Mesendoderm (in vitro differentiated cells): ENCODE data around the gene MOV10.
"Not testable (repeated sequence)": the region's sequence is repeated elsewhere in the genome, so short reads cannot be mapped to it uniquely, and the experiment has no call there.

Experiments used
- DNase-seq: peaks from one replicate; pipeline ENCODE4 v3.0.0; 2013
- H2AK5ac ChIP-seq: 2 replicates; pipeline ENCODE4 v1.6.1; 2013; ENCODE audit warnings: low read length, inconsistent platforms
- H2BK120ac ChIP-seq: 2 replicates; pipeline ENCODE4 v1.6.1; 2013; ENCODE audit warnings: low read depth, mild to moderate bottlenecking, low read length, moderate library complexity, mixed read lengths
- H2BK15ac ChIP-seq: replicated peaks from 2 replicates; pipeline ENCODE4 v1.6.1; 2013; ENCODE audit warnings: low read depth, mild to moderate bottlenecking, moderate library complexity
- H2BK5ac ChIP-seq: 2 replicates; pipeline ENCODE4 v1.6.1; 2013; ENCODE audit warnings: low read length, inconsistent platforms
- H3K18ac ChIP-seq: 2 replicates; pipeline ENCODE4 v1.6.1; 2013; ENCODE audit warnings: mild to moderate bottlenecking, low read length, mixed read lengths
- H3K23ac ChIP-seq: one replicate; pipeline ENCODE4 v1.6.1; 2013; ENCODE audit warnings: low read length
- H3K27ac ChIP-seq: 2 replicates; pipeline ENCODE4 v1.5.1; 2013; ENCODE audit warnings: low read depth, mild to moderate bottlenecking, inconsistent platforms, low read length, moderate library complexity
- H3K27me3 ChIP-seq: 2 replicates; pipeline ENCODE4 v1.6.1; 2013; ENCODE audit warnings: low read length, control low read depth, mild to moderate bottlenecking, inconsistent platforms; ENCODE audit not compliant: insufficient read depth, poor library complexity
- H3K36me3 ChIP-seq: 2 replicates; pipeline ENCODE4 v1.6.1; 2013; ENCODE audit warnings: low read length, inconsistent platforms; ENCODE audit not compliant: control insufficient read depth, insufficient read depth
- H3K4ac ChIP-seq: one replicate; pipeline ENCODE4 v1.6.1; 2013; ENCODE audit warnings: low read depth, mild to moderate bottlenecking, low read length, moderate library complexity
- H3K4me1 ChIP-seq: 2 replicates; pipeline ENCODE4 v1.6.1; 2013; ENCODE audit warnings: low read depth, low read length, inconsistent platforms; ENCODE audit not compliant: control insufficient read depth
- H3K4me2 ChIP-seq: 2 replicates; pipeline ENCODE4 v1.6.1; 2013; ENCODE audit warnings: low read length
- H3K4me3 ChIP-seq: 2 replicates; pipeline ENCODE4 v1.5.1; 2013; ENCODE audit warnings: mild to moderate bottlenecking, low read length
- H3K56ac ChIP-seq: one replicate; pipeline ENCODE4 v1.6.1; 2013; ENCODE audit warnings: low read length
- H3K79me1 ChIP-seq: 2 replicates; pipeline ENCODE4 v1.6.1; 2013; ENCODE audit warnings: low read length, inconsistent platforms
- H3K79me2 ChIP-seq: 2 replicates; pipeline ENCODE4 v1.6.1; 2013; ENCODE audit warnings: mild to moderate bottlenecking, low read length; ENCODE audit not compliant: control insufficient read depth, insufficient read depth
- H3K9ac ChIP-seq: 2 replicates; pipeline ENCODE4 v1.6.1; 2013; ENCODE audit warnings: low read length, inconsistent platforms
- H4K5ac ChIP-seq: one replicate; pipeline ENCODE4 v1.6.1; 2013; ENCODE audit warnings: low read length
- H4K8ac ChIP-seq: one replicate; pipeline ENCODE4 v1.6.1; 2013; ENCODE audit warnings: low read depth, mild to moderate bottlenecking, control low read depth, low read length, moderate library complexity
- WGBS: extraction: QIAGEN DNeasy Blood & Tissue Kit; methylation state at CpG from one replicate; pipeline ENCODE4 v1.1.7; 2013; ENCODE audit warnings: low lambda C conversion rate, missing lambda C conversion rate; ENCODE audit not compliant: insufficient coverage; ENCODE audit errors: extremely low coverage; 5-methylcytosine and 5-hydroxymethylcytosine counted together

MOV10 gene

DNA sequence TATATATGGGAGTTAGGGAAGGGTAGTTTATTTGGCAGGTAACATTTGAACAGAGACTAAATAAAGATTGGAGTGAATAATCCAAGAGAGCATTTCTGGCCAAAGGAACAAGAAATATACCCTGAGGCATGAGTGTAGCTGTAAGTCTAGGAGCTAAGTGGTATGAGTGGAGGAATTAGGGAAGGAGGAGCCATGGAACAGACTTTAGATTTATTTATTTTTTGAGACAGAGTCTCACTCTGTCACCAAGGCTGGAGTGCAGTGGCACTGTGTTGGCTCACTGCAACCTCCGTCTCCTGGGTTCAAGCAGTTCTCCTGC lies 36.4 kb upstream of the MOV10 start:
- Histone ChIP-seq H3K27ac (no peak overlapping the region), H3K4me2 (no peak overlapping the region), H3K9ac (no peak overlapping the region), H3K23ac (no peak overlapping the region), H2AK5ac (no peak overlapping the region), H3K56ac (no peak overlapping the region), H2BK120ac (no peak overlapping the region), H4K5ac (no peak overlapping the region), H4K8ac (no peak overlapping the region), H3K79me2 (peaks cover 37% of the 10 kb centered on the region), H3K36me3 (no peaks in the 10 kb centered on the region), H3K4me3 (no peak overlapping the region), H3K4me1 (peaks cover 4% of the 10 kb centered on the region), H3K18ac (no peak overlapping the region), H3K27me3 (no peaks in the 10 kb centered on the region), H3K79me1 (peaks cover 2% of the 10 kb centered on the region), H2BK5ac (no peak overlapping the region), H2BK15ac (no peak overlapping the region), H3K4ac (no peak overlapping the region)
- no peak for DNase-seq
- WGBS: no CpG with 5 or more reads among the region's 1 CpG

DNA sequence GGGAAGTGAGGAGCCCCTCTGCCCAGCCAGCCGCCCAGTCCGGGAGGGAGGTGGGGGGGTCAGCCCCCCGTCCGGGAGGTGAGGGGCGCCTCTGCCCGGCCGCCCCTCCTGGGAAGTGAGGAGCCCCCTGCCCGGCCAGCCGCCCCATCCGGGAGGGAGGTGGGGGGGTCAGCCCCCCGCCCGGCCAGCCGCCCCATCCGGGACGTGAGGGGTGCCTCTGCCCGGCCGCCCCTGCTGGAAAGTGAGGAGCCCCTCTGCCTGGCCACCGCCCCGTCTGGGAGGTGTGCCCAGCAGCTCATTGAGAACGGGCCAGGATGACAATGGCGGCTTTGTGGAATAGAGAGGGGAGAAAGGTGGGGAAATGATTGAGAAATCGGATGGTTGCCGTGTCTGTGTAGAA lies 34.0 kb upstream of the MOV10 start:
- not testable (repeated sequence) for H2BK120ac ChIP-seq, H2BK15ac ChIP-seq, H3K9ac ChIP-seq, H3K27ac ChIP-seq, H4K5ac ChIP-seq, H3K27me3 ChIP-seq, H3K4me3 ChIP-seq, H3K36me3 ChIP-seq, H3K4ac ChIP-seq, DNase-seq, H2AK5ac ChIP-seq, H3K18ac ChIP-seq, H3K56ac ChIP-seq, H2BK5ac ChIP-seq, H3K23ac ChIP-seq, H3K79me1 ChIP-seq, H3K4me2 ChIP-seq, H4K8ac ChIP-seq, H3K4me1 ChIP-seq
- H3K79me2 ChIP-seq: peaks cover 41% of the 10 kb centered on the region
- WGBS: no CpG with 5 or more reads among the region's 23 CpGs

DNA sequence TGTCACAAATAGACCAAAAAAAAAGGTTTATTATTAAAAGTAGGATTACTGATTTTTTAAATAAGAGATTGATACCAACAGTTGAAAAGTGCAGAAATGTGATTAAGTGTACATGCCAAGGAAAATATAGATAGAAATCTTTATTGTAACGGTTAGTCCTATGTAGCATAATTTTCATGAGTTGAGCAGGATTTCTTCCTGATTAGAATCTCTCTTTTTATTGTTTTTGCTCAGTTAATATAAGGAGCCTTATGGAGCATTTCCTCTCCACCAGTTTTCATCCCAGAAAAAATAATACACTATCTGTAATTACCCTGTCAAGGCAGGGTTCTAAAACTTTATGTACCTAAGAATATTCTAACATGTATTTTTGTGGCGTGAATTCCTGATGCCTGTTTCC lies 31.4 kb upstream of the MOV10 start:
- H3K36me3 ChIP-seq: no peaks in the 10 kb centered on the region
- no peak overlapping the region for H4K8ac ChIP-seq
- peaks cover 34% of the 10 kb centered on the region for H3K79me2 ChIP-seq
- no peak overlapping the region for H2BK120ac ChIP-seq
- no peak overlapping the region for H3K9ac ChIP-seq
- H2AK5ac ChIP-seq: no peak overlapping the region
- H3K27me3 ChIP-seq: no peaks in the 10 kb centered on the region
- H3K56ac ChIP-seq: no peak overlapping the region
- H3K18ac ChIP-seq: no peak overlapping the region
- no peak overlapping the region for H2BK15ac ChIP-seq
- H3K4me1 ChIP-seq: no peaks in the 10 kb centered on the region
- peaks cover 9% of the 10 kb centered on the region for H3K79me1 ChIP-seq
- H3K4me3 ChIP-seq: no peak overlapping the region
- no peak overlapping the region for H4K5ac ChIP-seq
- no peak for DNase-seq
- no peak overlapping the region for H3K4ac ChIP-seq
- H3K4me2 ChIP-seq: no peak overlapping the region
- no peak overlapping the region for H3K23ac ChIP-seq
- H2BK5ac ChIP-seq: no peak overlapping the region
- H3K27ac ChIP-seq: no peak overlapping the region
- no CpG with 5 or more reads among the region's 2 CpGs for WGBS

DNA sequence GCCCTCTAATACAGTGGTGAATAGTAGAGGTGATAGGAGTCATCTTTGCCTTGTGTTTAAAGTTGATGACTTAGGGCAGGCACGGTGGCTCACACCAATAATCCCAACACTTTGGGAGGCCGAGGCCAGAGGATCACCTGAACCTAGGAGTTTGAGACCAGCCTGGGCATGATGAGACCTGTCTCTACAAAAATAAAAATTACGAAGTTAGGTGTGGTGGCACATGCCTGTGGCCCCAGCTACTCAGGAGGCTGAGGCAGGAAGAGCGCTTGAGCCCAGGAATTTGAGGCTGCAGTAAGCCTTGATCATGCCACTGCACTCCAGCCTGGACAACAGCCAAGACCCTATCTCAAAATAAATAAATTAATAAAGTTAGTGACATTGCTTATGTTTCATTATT lies 28.2 kb upstream of the MOV10 start:
- H3K4me2 ChIP-seq: no peak overlapping the region
- H3K4me3 ChIP-seq: no peak overlapping the region
- H2BK15ac ChIP-seq: no peak overlapping the region
- H4K5ac ChIP-seq: no peak overlapping the region
- H3K56ac ChIP-seq: no peak overlapping the region
- no peak overlapping the region for H3K4ac ChIP-seq
- H3K36me3 ChIP-seq: no peaks in the 10 kb centered on the region
- H3K23ac ChIP-seq: no peak overlapping the region
- no peak overlapping the region for H3K18ac ChIP-seq
- H3K79me2 ChIP-seq: peaks cover 28% of the 10 kb centered on the region
- WGBS: no CpG with 5 or more reads among the region's 4 CpGs
- H4K8ac ChIP-seq: no peak overlapping the region
- H3K27ac ChIP-seq: no peak overlapping the region
- DNase-seq: no peak
- no peak overlapping the region for H2BK5ac ChIP-seq
- no peak overlapping the region for H2BK120ac ChIP-seq
- H3K9ac ChIP-seq: no peak overlapping the region
- H3K4me1 ChIP-seq: no peaks in the 10 kb centered on the region
- no peak overlapping the region for H2AK5ac ChIP-seq
- H3K79me1 ChIP-seq: peaks cover 9% of the 10 kb centered on the region
- H3K27me3 ChIP-seq: no peaks in the 10 kb centered on the region

DNA sequence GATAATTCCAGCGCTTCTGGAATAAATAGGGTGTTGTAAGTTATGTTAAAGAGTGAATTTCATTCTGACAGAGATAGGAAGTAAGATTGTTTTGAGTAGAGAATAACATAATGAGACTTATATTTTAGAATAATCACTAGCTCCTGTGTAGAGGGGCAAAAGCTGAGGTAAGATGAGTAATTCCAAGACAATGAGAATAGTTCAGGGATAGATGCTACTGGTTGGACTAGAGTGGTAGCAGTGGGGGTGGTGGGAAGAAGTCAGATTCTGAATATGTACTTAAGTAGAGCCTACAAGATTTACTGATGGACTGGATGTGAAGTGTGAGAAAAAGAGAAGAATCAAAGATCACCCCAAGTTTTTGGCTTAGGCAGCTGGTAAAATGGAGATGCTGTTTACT lies 23.3 kb upstream of the MOV10 start:
- peaks cover 2% of the 10 kb centered on the region for H3K79me2 ChIP-seq
- H3K79me1 ChIP-seq: peaks cover 3% of the 10 kb centered on the region
- WGBS: 100% methylated on average over 1 of the region's 1 CpG
- no peak overlapping the region for H3K4me3 ChIP-seq
- no peak overlapping the region for H3K9ac ChIP-seq
- H3K18ac ChIP-seq: no peak overlapping the region
- no peak overlapping the region for H3K4ac ChIP-seq
- H2BK5ac ChIP-seq: no peak overlapping the region
- no peak overlapping the region for H2BK15ac ChIP-seq
- H3K36me3 ChIP-seq: no peaks in the 10 kb centered on the region
- H4K5ac ChIP-seq: no peak overlapping the region
- no peak for DNase-seq
- no peak overlapping the region for H2BK120ac ChIP-seq
- H2AK5ac ChIP-seq: no peak overlapping the region
- no peaks in the 10 kb centered on the region for H3K27me3 ChIP-seq
- no peak overlapping the region for H4K8ac ChIP-seq
- no peak overlapping the region for H3K23ac ChIP-seq
- H3K4me1 ChIP-seq: no peaks in the 10 kb centered on the region
- H3K27ac ChIP-seq: no peak overlapping the region
- no peak overlapping the region for H3K56ac ChIP-seq
- H3K4me2 ChIP-seq: no peak overlapping the region

DNA sequence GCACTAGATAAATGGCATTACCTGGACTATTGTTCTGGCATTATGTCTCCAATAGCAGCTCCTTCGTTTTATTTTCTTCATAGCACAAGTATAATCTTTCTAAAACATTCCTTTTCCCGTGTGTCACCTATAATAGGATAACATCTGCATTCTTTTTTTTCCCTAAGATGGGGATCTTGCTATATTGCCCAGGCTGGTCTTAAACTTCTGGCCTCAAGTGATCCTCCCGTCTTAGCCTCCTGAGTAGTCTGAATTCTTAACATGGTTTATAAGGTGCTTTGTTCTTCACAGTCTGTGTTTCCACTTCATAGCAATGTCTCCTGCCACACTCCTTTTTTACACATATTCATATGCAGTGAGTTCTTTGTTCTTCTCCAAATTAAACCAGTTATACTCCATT lies 8.6 kb upstream of the MOV10 start:
- no CpG with 5 or more reads among the region's 3 CpGs for WGBS
- Histone ChIP-seq H3K4me3 (no peak overlapping the region), H3K9ac (no peak overlapping the region), H3K23ac (no peak overlapping the region), H4K5ac (no peak overlapping the region), H3K4me1 (no peaks in the 10 kb centered on the region), H2BK5ac (no peak overlapping the region), H3K79me2 (no peaks in the 10 kb centered on the region), H3K56ac (no peak overlapping the region), H4K8ac (no peak overlapping the region), H3K18ac (no peak overlapping the region), H3K27me3 (no peaks in the 10 kb centered on the region), H3K27ac (no peak overlapping the region), H2BK120ac (no peak overlapping the region), H2AK5ac (no peak overlapping the region), H3K4ac (no peak overlapping the region), H3K79me1 (no peaks in the 10 kb centered on the region), H2BK15ac (no peak overlapping the region), H3K4me2 (no peak overlapping the region), H3K36me3 (peaks cover 5% of the 10 kb centered on the region)
- DNase-seq: no peak
